HG02642 (cell line): Measurements from ENCODE around the gene BOC.

Experiments used
- ATAC-seq: cut with Tn5 transposase; IDR thresholded peaks from one replicate; pipeline ENCODE4 v1.9.1; 2021; ENCODE audit warnings: mild to moderate bottlenecking; ENCODE audit not compliant: unreplicated experiment, poor library complexity

BOC gene

GRCh38 chr3:113185194-113185835 lies 26.0 kb upstream of the BOC start:
- no peak for ATAC-seq

GRCh38 chr3:113186566-113186965 lies 24.8 kb upstream of the BOC start:
- ATAC-seq: no peak

GRCh38 chr3:113193288-113193687 lies 18.1 kb upstream of the BOC start:
- ATAC-seq: no peak

- ATAC-seq: no peak
These were observed 17.6 kb upstream of the BOC start for GRCh38 chr3:113193719-113194118.

GRCh38 chr3:113194823-113195401 lies 16.4 kb upstream of the BOC start:
- no peak for ATAC-seq

- ATAC-seq: no peak
These were observed 11.0 kb upstream of the BOC start for GRCh38 chr3:113200351-113200750.

GRCh38 chr3:113200946-113201345 lies 10.4 kb upstream of the BOC start:
- ATAC-seq: no peak

GRCh38 chr3:113204371-113204770 lies 7.0 kb upstream of the BOC start:
- no peak for ATAC-seq

- ATAC-seq: no peak
These were observed 5.9 kb upstream of the BOC start for GRCh38 chr3:113205481-113205880.

GRCh38 chr3:113210604-113211329 lies 590 bp upstream of the BOC start:
- no peak for ATAC-seq

GRCh38 chr3:113212150-113212843 lies 940 bp downstream of the BOC start:
- ATAC-seq: no peak

GRCh38 chr3:113212844-113213375 lies 1.6 kb downstream of the BOC start:
- ATAC-seq: no peak

GRCh38 chr3:113213896-113214587 lies 2.7 kb downstream of the BOC start:
- ATAC-seq: no peak

- ATAC-seq: no peak
These were observed 3.7 kb downstream of the BOC start for GRCh38 chr3:113214917-113215595.

- ATAC-seq: no peak
These were observed 5.0 kb downstream of the BOC start for GRCh38 chr3:113216393-113216792.

GRCh38 chr3:113218011-113218680 lies 6.8 kb downstream of the BOC start:
- ATAC-seq: no peak

- no peak for ATAC-seq
These were observed 7.3 kb downstream of the BOC start for GRCh38 chr3:113218681-113219045.

GRCh38 chr3:113219605-113220300 lies 8.4 kb downstream of the BOC start:
- ATAC-seq: no peak

- ATAC-seq: no peak
These were observed 9.4 kb downstream of the BOC start for GRCh38 chr3:113220721-113221120.
